Stimulated activated naive CD8-positive, alpha-beta T cell treated with anti-CD3 and anti-CD28 coated beads, Interleukin-15, amount 100 ng/mL, for 72 hours (primary cell): ENCODE results near the gene GON4L.
A peak's percentile ranks its signal among the peaks of the same experiment; 100 is the strongest.
"Not testable (repeated sequence)": the region's sequence is repeated elsewhere in the genome, so short reads cannot be mapped to it uniquely, and the experiment has no call there.

ENCODE experiments used
- ATAC-seq: fragments of 150-1000 bp; cut with Tn5 transposase; 2 replicates; pipeline ENCODE4 v1.10.0; 2021; ENCODE audit warnings: mild to moderate bottlenecking, moderate library complexity
- DNase-seq, 2 donors: peaks; one replicate each; pipeline ENCODE4 v3.0.0; 2021 to 2022
- H3K27ac Mint-ChIP-seq, 2 donors: one replicate each; pipeline ENCODE4 v1.8.0; 2022; ENCODE audit warnings: mild to moderate bottlenecking in 2 of 2, mixed read lengths in 2 of 2, moderate library complexity in 2 of 2
- H3K27me3 Mint-ChIP-seq: one replicate; pipeline ENCODE4 v1.8.0; 2022; ENCODE audit warnings: mixed read lengths
- H3K4me1 Mint-ChIP-seq: one replicate; pipeline ENCODE4 v1.8.0; 2022; ENCODE audit warnings: mild to moderate bottlenecking, mixed read lengths
- H3K4me3 Mint-ChIP-seq, 2 donors: one replicate each; pipeline ENCODE4 v1.8.0; 2022; ENCODE audit warnings: mild to moderate bottlenecking in 2 of 2, mixed read lengths in 2 of 2, moderate library complexity in 1 of 2
- H3K9me3 Mint-ChIP-seq, 2 donors: one replicate each; pipeline ENCODE4 v1.8.0; 2022; ENCODE audit warnings: mixed read lengths in 2 of 2

GON4L gene

GRCh38 chr1:155856975-155857930 lies at the start of gene GON4L:
TSS of gene GON4L (minus strand) at chr1:155857214. CDS start at chr1:155853780, 3,434 bp downstream.
- peaks cover 72% of the 10 kb centered on the region for H3K4me1 Mint-ChIP-seq
- H3K9me3 Mint-ChIP-seq: peaks cover 0 to under 1% of the 10 kb centered on the region in 2 donors
- H3K4me3 Mint-ChIP-seq: peak within 1 kb of the TSS; percentile 100
- H3K27ac Mint-ChIP-seq: peak within 1 kb of the TSS; percentile 99 to 100
- no peaks in the 10 kb centered on the region for H3K27me3 Mint-ChIP-seq
- ATAC-seq (peak; percentile 74), DNase-seq (peak; percentile 84 to 90)

- Mint-ChIP-seq H3K27ac (no peak overlapping the region), H3K4me1 (no peaks in the 10 kb centered on the region), H3K9me3 (no peaks in the 10 kb centered on the region), H3K27me3 (no peaks in the 10 kb centered on the region), H3K4me3 (no peak overlapping the region)
- no peak for ATAC-seq
- no peak for DNase-seq
Measured at GRCh38 chr1:155904261-155904660, 47.2 kb upstream of the GON4L start.

GRCh38 chr1:155900161-155900560 lies 43.1 kb upstream of the GON4L start:
- H3K9me3 Mint-ChIP-seq: no peaks in the 10 kb centered on the region
- no peak overlapping the region for H3K4me3 Mint-ChIP-seq
- H3K27ac Mint-ChIP-seq: no peak overlapping the region
- DNase-seq (no peak), ATAC-seq (no peak)
- H3K27me3 Mint-ChIP-seq: no peaks in the 10 kb centered on the region
- H3K4me1 Mint-ChIP-seq: peaks cover 10% of the 10 kb centered on the region

GRCh38 chr1:155899683-155900082 lies 42.7 kb upstream of the GON4L start:
- H3K4me3 Mint-ChIP-seq: no peak overlapping the region
- H3K4me1 Mint-ChIP-seq: peaks cover 10% of the 10 kb centered on the region
- H3K27me3 Mint-ChIP-seq: no peaks in the 10 kb centered on the region
- H3K9me3 Mint-ChIP-seq: no peaks in the 10 kb centered on the region
- ATAC-seq (no peak), DNase-seq (no peak)
- peak overlapping the region in 1 of 2 donors; percentile 22 for H3K27ac Mint-ChIP-seq

GRCh38 chr1:155898888-155899287 lies 41.9 kb upstream of the GON4L start:
- Mint-ChIP-seq H3K4me3 (no peak overlapping the region), H3K4me1 (peaks cover 12% of the 10 kb centered on the region), H3K9me3 (no peaks in the 10 kb centered on the region), H3K27ac (no peak overlapping the region), H3K27me3 (no peaks in the 10 kb centered on the region)
- DNase-seq: no peak
- no peak for ATAC-seq

- no peak overlapping the region for H3K27ac Mint-ChIP-seq
Measured at GRCh38 chr1:155897746-155898145, 40.7 kb upstream of the GON4L start.

GRCh38 chr1:155896476-155896875 lies 39.5 kb upstream of the GON4L start:
- not testable (repeated sequence) for H3K9me3 Mint-ChIP-seq, H3K4me3 Mint-ChIP-seq, DNase-seq, H3K27me3 Mint-ChIP-seq, H3K27ac Mint-ChIP-seq, ATAC-seq
- peaks cover 23% of the 10 kb centered on the region for H3K4me1 Mint-ChIP-seq

More at GRCh38 chr1:155897746-155898145, 40.7 kb upstream of the GON4L start:
- Mint-ChIP-seq H3K27me3 (no peaks in the 10 kb centered on the region), H3K4me3 (no peak overlapping the region), H3K4me1 (peaks cover 23% of the 10 kb centered on the region), H3K9me3 (no peaks in the 10 kb centered on the region)
- DNase-seq (no peak), ATAC-seq (no peak)

- ATAC-seq, H3K27ac Mint-ChIP-seq: not testable (repeated sequence)
Measured at GRCh38 chr1:155895617-155896016, 38.6 kb upstream of the GON4L start.

GRCh38 chr1:155893389-155894142 lies 36.6 kb upstream of the GON4L start:
- H3K4me1 Mint-ChIP-seq: peaks cover 17% of the 10 kb centered on the region
- ATAC-seq (peak; percentile 75), DNase-seq (no peak)
- no peaks in the 10 kb centered on the region for H3K27me3 Mint-ChIP-seq
- no peak overlapping the region for H3K4me3 Mint-ChIP-seq
- H3K9me3 Mint-ChIP-seq: no peaks in the 10 kb centered on the region
- H3K27ac Mint-ChIP-seq: peak overlapping the region in 1 of 2 donors; percentile 57

More at GRCh38 chr1:155895617-155896016, 38.6 kb upstream of the GON4L start:
- DNase-seq, H3K4me3 Mint-ChIP-seq, H3K9me3 Mint-ChIP-seq, H3K27me3 Mint-ChIP-seq: not testable (repeated sequence)
- peaks cover 23% of the 10 kb centered on the region for H3K4me1 Mint-ChIP-seq

GRCh38 chr1:155892796-155893195 lies 35.8 kb upstream of the GON4L start:
- H3K27me3 Mint-ChIP-seq: no peaks in the 10 kb centered on the region
- no peak overlapping the region for H3K4me3 Mint-ChIP-seq
- ATAC-seq (no peak), DNase-seq (no peak)
- H3K9me3 Mint-ChIP-seq: no peaks in the 10 kb centered on the region
- H3K27ac Mint-ChIP-seq: no peak overlapping the region
- H3K4me1 Mint-ChIP-seq: peaks cover 15% of the 10 kb centered on the region

GRCh38 chr1:155890251-155890650 lies 33.2 kb upstream of the GON4L start:
- ATAC-seq (no peak), DNase-seq (no peak)
- no peaks in the 10 kb centered on the region for H3K27me3 Mint-ChIP-seq
- H3K4me1 Mint-ChIP-seq: peaks cover 13% of the 10 kb centered on the region
- H3K9me3 Mint-ChIP-seq: no peaks in the 10 kb centered on the region
- no peak overlapping the region for H3K27ac Mint-ChIP-seq
- no peak overlapping the region for H3K4me3 Mint-ChIP-seq

- DNase-seq (no peak), ATAC-seq (no peak)
- Mint-ChIP-seq H3K4me1 (peaks cover 13% of the 10 kb centered on the region), H3K27ac (no peak overlapping the region), H3K9me3 (no peaks in the 10 kb centered on the region), H3K4me3 (no peak overlapping the region), H3K27me3 (no peaks in the 10 kb centered on the region)
Measured at GRCh38 chr1:155889566-155889965, 32.6 kb upstream of the GON4L start.

GRCh38 chr1:155888481-155888880 lies 31.5 kb upstream of the GON4L start:
- no peaks in the 10 kb centered on the region for H3K9me3 Mint-ChIP-seq
- no peak for DNase-seq
- H3K4me3 Mint-ChIP-seq: no peak overlapping the region
- no peak overlapping the region for H3K27ac Mint-ChIP-seq
- peaks cover 6% of the 10 kb centered on the region for H3K4me1 Mint-ChIP-seq
- no peaks in the 10 kb centered on the region for H3K27me3 Mint-ChIP-seq
- no peak for ATAC-seq

GRCh38 chr1:155884982-155885381 lies 28.0 kb upstream of the GON4L start:
- no peak for DNase-seq
- H3K4me1 Mint-ChIP-seq: no peaks in the 10 kb centered on the region
- ATAC-seq: no peak
- H3K27ac Mint-ChIP-seq: no peak overlapping the region
- no peaks in the 10 kb centered on the region for H3K9me3 Mint-ChIP-seq
- no peak overlapping the region for H3K4me3 Mint-ChIP-seq
- no peaks in the 10 kb centered on the region for H3K27me3 Mint-ChIP-seq

- no peaks in the 10 kb centered on the region for H3K27me3 Mint-ChIP-seq
- no peak for DNase-seq
- no peaks in the 10 kb centered on the region for H3K9me3 Mint-ChIP-seq
- ATAC-seq: no peak
- peak overlapping the region in 1 of 2 donors; percentile 31 for H3K27ac Mint-ChIP-seq
- no peaks in the 10 kb centered on the region for H3K4me1 Mint-ChIP-seq
- no peak overlapping the region for H3K4me3 Mint-ChIP-seq
Measured at GRCh38 chr1:155884031-155884960, 27.3 kb upstream of the GON4L start.
